Skeletal muscle tissue (tissue), 4 donors: Measurements from ENCODE around the gene TSTD1. TPM values are rescaled to one million over a fixed set of nuclear protein-coding genes. Genes with fewer than 3 reads are reported as not detected.

ENCODE experiments used
- H3K27ac ChIP-seq: one replicate; pipeline ENCODE4 v1.7.0; 2013; ENCODE audit warnings: mild to moderate bottlenecking, low read depth, low read length, inconsistent platforms
- H3K27me3 ChIP-seq, 3 donors: one replicate each; pipeline ENCODE4 v1.7.0; 2013; ENCODE audit warnings: low read length in 3 of 3; ENCODE audit not compliant: control insufficient read depth in 3 of 3, insufficient read depth in 3 of 3
- H3K36me3 ChIP-seq, 3 donors: one replicate each; pipeline ENCODE4 v1.7.0; 2013; ENCODE audit warnings: low read length in 3 of 3; ENCODE audit not compliant: control insufficient read depth in 3 of 3, insufficient read depth in 3 of 3
- H3K4me1 ChIP-seq, 3 donors: one replicate each; pipeline ENCODE4 v1.7.0; 2013; ENCODE audit warnings: low read length in 3 of 3, mild to moderate bottlenecking in 3 of 3; ENCODE audit not compliant: control insufficient read depth in 3 of 3, insufficient read depth in 3 of 3
- H3K4me3 ChIP-seq, 3 donors: one replicate each; pipeline ENCODE4 v1.7.0; 2013; ENCODE audit warnings: low read length in 3 of 3
- H3K9ac ChIP-seq, 3 donors: one replicate each; pipeline ENCODE4 v1.7.0; 2013; ENCODE audit warnings: low read length in 3 of 3, mild to moderate bottlenecking in 3 of 3, moderate library complexity in 2 of 3, low read depth in 1 of 3
- H3K9me3 ChIP-seq, 3 donors: one replicate each; pipeline ENCODE4 v1.7.0; 2013; ENCODE audit warnings: low read length in 3 of 3; ENCODE audit not compliant: control insufficient read depth in 3 of 3
- total RNA-seq: library from RNA; depleted of rRNA; stranded (reverse); fragments of >200 nt; gene quantifications from one replicate; pipeline ENCODE4 v1.2.3, GENCODE V29; 2014
- donor health status: Osteomylitis.

The TSTD1 gene
- total RNA-seq, 1 donor from 2014 or later = 27.7 TPM

- H3K9ac ChIP-seq = no peak overlapping the region
- H3K27me3 ChIP-seq = no peaks in the 10 kb centered on the region
- no peaks in the 10 kb centered on the region for H3K36me3 ChIP-seq
- H3K9me3 ChIP-seq = no peaks in the 10 kb centered on the region
- no peak overlapping the region for H3K27ac ChIP-seq
- peaks cover 6 to 10% (median 9%) of the 10 kb centered on the region in 3 donors for H3K4me1 ChIP-seq
- no peak overlapping the region for H3K4me3 ChIP-seq
Observed at GRCh38 chr1:161012420-161012819, 26.3 kb downstream of the TSTD1 start.

- H3K36me3 ChIP-seq = no peaks in the 10 kb centered on the region
- no peaks in the 10 kb centered on the region for H3K9me3 ChIP-seq
- H3K9ac ChIP-seq = no peak overlapping the region
- peaks cover 6 to 10% (median 9%) of the 10 kb centered on the region in 3 donors for H3K4me1 ChIP-seq
- H3K27ac ChIP-seq = no peak overlapping the region
- no peak overlapping the region for H3K4me3 ChIP-seq
- no peaks in the 10 kb centered on the region for H3K27me3 ChIP-seq
Observed at GRCh38 chr1:161009602-161010211, 29.1 kb downstream of the TSTD1 start.

- H3K9ac ChIP-seq = no peak overlapping the region
- peaks cover 6 to 10% (median 7%) of the 10 kb centered on the region in 3 donors for H3K4me1 ChIP-seq
- H3K27me3 ChIP-seq = no peaks in the 10 kb centered on the region
- H3K36me3 ChIP-seq = no peaks in the 10 kb centered on the region
- no peak overlapping the region for H3K27ac ChIP-seq
- H3K9me3 ChIP-seq = no peaks in the 10 kb centered on the region
- no peak overlapping the region for H3K4me3 ChIP-seq
Observed at GRCh38 chr1:161008869-161009510, 29.8 kb downstream of the TSTD1 start.

- no peak overlapping the region for H3K27ac ChIP-seq
- no peaks in the 10 kb centered on the region for H3K27me3 ChIP-seq
- no peak overlapping the region for H3K4me3 ChIP-seq
- no peaks in the 10 kb centered on the region for H3K9me3 ChIP-seq
- no peaks in the 10 kb centered on the region for H3K4me1 ChIP-seq
- no peak overlapping the region for H3K9ac ChIP-seq
- no peaks in the 10 kb centered on the region for H3K36me3 ChIP-seq
Observed at GRCh38 chr1:161007369-161007768, 31.4 kb downstream of the TSTD1 start.

GRCh38 chr1:161006563-161006962 lies 32.2 kb downstream of the TSTD1 start:
- Histone ChIP-seq H3K27me3 (no peaks in the 10 kb centered on the region), H3K9ac (no peak overlapping the region), H3K4me3 (no peak overlapping the region), H3K4me1 (no peaks in the 10 kb centered on the region), H3K9me3 (no peaks in the 10 kb centered on the region), H3K27ac (no peak overlapping the region), H3K36me3 (no peaks in the 10 kb centered on the region)

- Histone ChIP-seq H3K4me1 (peaks cover 0 to 3% (median 0%) of the 10 kb centered on the region in 3 donors), H3K27ac (no peak overlapping the region), H3K36me3 (peaks cover 6 to 10% (median 8%) of the 10 kb centered on the region in 3 donors)
Observed at GRCh38 chr1:161001525-161001924, 37.2 kb downstream of the TSTD1 start.

GRCh38 chr1:161000736-161001480 lies 37.9 kb downstream of the TSTD1 start:
- Histone ChIP-seq H3K4me3 (no peak overlapping the region), H3K9me3 (no peaks in the 10 kb centered on the region), H3K27ac (no peak overlapping the region), H3K27me3 (no peaks in the 10 kb centered on the region), H3K9ac (no peak overlapping the region), H3K36me3 (peaks cover 6 to 10% (median 8%) of the 10 kb centered on the region in 3 donors), H3K4me1 (peaks cover 0 to 3% (median 0%) of the 10 kb centered on the region in 3 donors)

More at GRCh38 chr1:161001525-161001924, 37.2 kb downstream of the TSTD1 start:
- H3K4me3 ChIP-seq = no peak overlapping the region
- H3K27me3 ChIP-seq = no peaks in the 10 kb centered on the region
- H3K9me3 ChIP-seq = no peaks in the 10 kb centered on the region
- H3K9ac ChIP-seq = no peak overlapping the region

- no peaks in the 10 kb centered on the region for H3K27me3 ChIP-seq
- no peaks in the 10 kb centered on the region for H3K9me3 ChIP-seq
- H3K27ac ChIP-seq = no peak overlapping the region
- H3K9ac ChIP-seq = no peak overlapping the region
- no peak overlapping the region for H3K4me3 ChIP-seq
- peaks cover 0 to 3% (median 0%) of the 10 kb centered on the region in 3 donors for H3K4me1 ChIP-seq
- H3K36me3 ChIP-seq = peaks cover 6 to 10% (median 8%) of the 10 kb centered on the region in 3 donors
Observed at GRCh38 chr1:160999376-160999775, 39.4 kb downstream of the TSTD1 start.

- no peaks in the 10 kb centered on the region for H3K27me3 ChIP-seq
- peaks cover 6 to 10% (median 8%) of the 10 kb centered on the region in 3 donors for H3K36me3 ChIP-seq
- no peaks in the 10 kb centered on the region for H3K9me3 ChIP-seq
- H3K27ac ChIP-seq = peak overlapping the region; percentile 77
- H3K4me3 ChIP-seq = no peak overlapping the region
- peak overlapping the region in 1 of 3 donors; percentile 11 for H3K9ac ChIP-seq
- H3K4me1 ChIP-seq = peaks cover 0 to 3% (median 0%) of the 10 kb centered on the region in 3 donors
Observed at GRCh38 chr1:160997323-160998038, 41.3 kb downstream of the TSTD1 start.
